Panc1 (cell line): ENCODE data around the gene KASH5.

Experiments
- CTCF ChIP-seq: fragments of 450-650 bp; IDR thresholded peaks from 2 replicates; pipeline ENCODE4 v1.5.1; 2017; ENCODE audit warnings: mild to moderate bottlenecking
- POLR2AphosphoS5 ChIP-seq: IDR thresholded peaks from 2 replicates; pipeline ENCODE4 v1.6.1; 2012; ENCODE audit warnings: mild to moderate bottlenecking, low read depth, low read length, moderate library complexity
- REST ChIP-seq, 2 experiments: IDR thresholded peaks; 2 replicates each; pipeline ENCODE4 v1.6.1; 2011 to 2012; ENCODE audit warnings: low read depth in 2 of 2, control low read depth in 1 of 2, low read length in 1 of 2, mild to moderate bottlenecking in 1 of 2, moderate library complexity in 1 of 2; ENCODE audit not compliant: insufficient read depth in 1 of 2
- SIN3A ChIP-seq: IDR thresholded peaks from 2 replicates; pipeline ENCODE4 v1.6.1; 2012; ENCODE audit warnings: low read depth, mild to moderate bottlenecking, low read length, moderate library complexity, borderline replicate concordance; ENCODE audit not compliant: insufficient read depth

DNA sequence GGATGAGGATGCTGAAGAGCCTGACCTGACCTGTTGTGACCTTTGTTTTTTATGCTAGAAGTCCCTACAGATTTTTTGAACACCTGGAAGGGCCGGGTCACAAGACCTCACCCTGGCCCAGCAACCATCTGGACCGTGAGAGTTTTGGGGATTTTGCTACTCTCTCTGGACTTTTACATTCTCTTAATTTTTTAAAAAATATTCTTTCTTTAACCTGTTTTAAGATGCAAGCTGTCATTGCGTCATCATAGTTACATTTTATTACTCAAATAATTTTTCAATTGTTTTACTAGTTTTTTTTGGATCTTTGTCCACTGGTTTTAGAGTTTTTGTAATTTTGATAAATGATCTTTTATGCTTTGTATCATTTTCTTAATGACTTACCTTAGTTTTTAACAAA, 16.9 kb upstream of the KASH5 start:
- TF ChIP-seq REST (IDR thresholded peaks at IDR 0.05; ENCODE audit: insufficient read depth in 1 of 2, low read depth in 2 of 2, low read length in 1 of 2) (no peak), CTCF (no peak), POLR2AphosphoS5 (no peak), SIN3A (no peak)
